Testis (tissue), 2 donors: ENCODE measurements around the gene KCNIP2.

Experiments
- CTCF ChIP-seq, 3 experiments: fragments of 450-650 bp in 2 of 3; fragments of 200-600 bp in 1 of 3; sonication (generic) in 1 of 3; IDR thresholded peaks; one replicate each; pipeline ENCODE4 v1.5.1; 2016 to 2019; ENCODE audit warnings: antibody characterized with exemption in 3 of 3, mild to moderate bottlenecking in 2 of 3, moderate library complexity in 1 of 3
- POLR2A ChIP-seq: fragments of 450-650 bp; IDR thresholded peaks from one replicate; pipeline ENCODE4 v1.6.1; 2017; ENCODE audit warnings: antibody characterized with exemption, mild to moderate bottlenecking, moderate library complexity

- TF ChIP-seq CTCF (IDR thresholded peaks at IDR 0.05), result peak in 2 of 3 experiments; percentile 13 to 43
- TF ChIP-seq POLR2A, result no peak
Observed at GRCh38 chr10:101843032-101844021, at the start of gene KCNIP2.
